ENCODE results near the gene NEU4. TPM values are rescaled to one million over a fixed set of nuclear protein-coding genes. Genes with fewer than 3 reads are reported as not detected.
"Not testable (repeated sequence)": the region's sequence is repeated elsewhere in the genome, so short reads cannot be mapped to it uniquely, and the experiment has no call there.

The NEU4 gene
- total and polyA plus RNA-seq, 3 donors from 2014 or later, result 0.88 to 2.0 (median 1.6) TPM

GRCh38 chr2:241833101-241833663 lies 24.2 kb downstream of the NEU4 start:
- TF ChIP-seq POLR2A (IDR thresholded peaks at IDR 0.05), result no peak
- TF ChIP-seq, protein P1, sequence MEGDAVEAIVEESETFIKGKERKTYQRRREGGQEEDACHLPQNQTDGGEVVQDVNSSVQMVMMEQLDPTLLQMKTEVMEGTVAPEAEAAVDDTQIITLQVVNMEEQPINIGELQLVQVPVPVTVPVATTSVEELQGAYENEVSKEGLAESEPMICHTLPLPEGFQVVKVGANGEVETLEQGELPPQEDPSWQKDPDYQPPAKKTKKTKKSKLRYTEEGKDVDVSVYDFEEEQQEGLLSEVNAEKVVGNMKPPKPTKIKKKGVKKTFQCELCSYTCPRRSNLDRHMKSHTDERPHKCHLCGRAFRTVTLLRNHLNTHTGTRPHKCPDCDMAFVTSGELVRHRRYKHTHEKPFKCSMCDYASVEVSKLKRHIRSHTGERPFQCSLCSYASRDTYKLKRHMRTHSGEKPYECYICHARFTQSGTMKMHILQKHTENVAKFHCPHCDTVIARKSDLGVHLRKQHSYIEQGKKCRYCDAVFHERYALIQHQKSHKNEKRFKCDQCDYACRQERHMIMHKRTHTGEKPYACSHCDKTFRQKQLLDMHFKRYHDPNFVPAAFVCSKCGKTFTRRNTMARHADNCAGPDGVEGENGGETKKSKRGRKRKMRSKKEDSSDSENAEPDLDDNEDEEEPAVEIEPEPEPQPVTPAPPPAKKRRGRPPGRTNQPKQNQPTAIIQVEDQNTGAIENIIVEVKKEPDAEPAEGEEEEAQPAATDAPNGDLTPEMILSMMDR (IDR thresholded peaks at IDR 0.05), result no peak

DNA sequence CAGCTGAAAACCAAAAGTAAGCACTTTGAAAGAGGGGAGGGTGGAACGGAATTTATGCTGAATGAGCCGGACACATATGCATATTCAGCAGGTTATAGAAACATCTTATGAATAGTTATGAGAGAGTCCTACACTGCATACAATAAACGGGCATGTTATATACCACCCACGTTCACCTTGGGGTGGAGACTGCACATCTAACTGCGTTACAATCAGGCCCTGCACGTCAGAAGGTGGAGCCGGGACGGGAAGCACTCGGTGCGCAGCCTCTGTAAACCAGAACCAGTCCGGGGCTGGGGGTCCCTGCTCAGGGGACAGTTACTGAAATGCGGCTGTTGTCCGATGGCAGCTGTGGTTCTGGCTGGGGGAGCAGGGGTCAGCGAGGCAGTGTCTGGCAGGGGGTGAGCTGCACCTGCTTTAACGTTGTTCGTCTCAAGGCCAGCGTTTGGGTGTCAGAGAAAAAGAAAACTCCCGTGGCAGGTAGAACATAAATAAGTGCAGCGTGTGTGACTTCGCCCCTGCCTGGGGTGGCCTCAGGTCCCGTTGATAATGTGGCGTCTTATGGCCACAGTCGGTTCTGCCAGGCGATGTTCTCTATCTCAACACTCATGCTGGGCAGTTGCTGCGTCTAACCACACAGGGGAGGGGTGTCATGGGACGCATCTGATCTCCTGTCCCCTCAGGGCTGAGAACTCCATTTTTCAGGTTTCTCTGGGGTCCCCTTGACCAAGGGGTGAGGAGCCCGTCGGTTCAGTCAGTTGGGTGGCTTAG lies 24.9 kb downstream of the NEU4 start:
- H3K27me3 ChIP-seq; intact Hi-C loops (cut with DNase I; ENCODE audit: low total_unique reads); H3K9me3 ChIP-seq; H3K4me1 ChIP-seq; H3K36me3 ChIP-seq (ENCODE audit: low read depth, missing control alignments); H3K27ac ChIP-seq; H3K4me3 ChIP-seq: not testable (repeated sequence)
- DNase-seq, result peak; percentile 10
- WGBS, 2 donors, result 81 to 84% methylated on average over 23 to 28 of the region's 28 CpGs

More at GRCh38 chr2:241833101-241833663, 24.2 kb downstream of the NEU4 start:
- Histone ChIP-seq H3K4me3 (no peak overlapping the region), H3K9me3 (no peaks in the 10 kb centered on the region), H3K4me1 (peaks cover 4% of the 10 kb centered on the region), H3K27me3 (no peaks in the 10 kb centered on the region), H3K27ac (no peak overlapping the region), H3K36me3 (ENCODE audit: low read depth, missing control alignments) (no peaks in the 10 kb centered on the region)
- DNase-seq, result peak; percentile 17
- intact Hi-C loops (cut with DNase I; ENCODE audit: low total_unique reads), result no loop called here
- WGBS, 2 donors, result 47 to 49% methylated on average over 13 of the region's 13 CpGs

- Histone ChIP-seq H3K9me3 (no peaks in the 10 kb centered on the region), H3K4me3 (no peak overlapping the region), H3K27ac (no peak overlapping the region), H3K36me3 (ENCODE audit: low read depth, missing control alignments) (no peaks in the 10 kb centered on the region), H3K27me3 (no peaks in the 10 kb centered on the region), H3K4me1 (peaks cover 4% of the 10 kb centered on the region)
- DNase-seq, result peak; percentile 12
- intact Hi-C loops (cut with DNase I; ENCODE audit: low total_unique reads), result no loop called here
- TF ChIP-seq, protein P1 (IDR thresholded peaks at IDR 0.05), result no peak
- no peak for TF ChIP-seq POLR2A (IDR thresholded peaks at IDR 0.05)
- 91 to 93% methylated on average over 10 of the region's 10 CpGs for WGBS, 2 donors
Observed at GRCh38 chr2:241834527-241835210, 25.7 kb downstream of the NEU4 start.

DNA sequence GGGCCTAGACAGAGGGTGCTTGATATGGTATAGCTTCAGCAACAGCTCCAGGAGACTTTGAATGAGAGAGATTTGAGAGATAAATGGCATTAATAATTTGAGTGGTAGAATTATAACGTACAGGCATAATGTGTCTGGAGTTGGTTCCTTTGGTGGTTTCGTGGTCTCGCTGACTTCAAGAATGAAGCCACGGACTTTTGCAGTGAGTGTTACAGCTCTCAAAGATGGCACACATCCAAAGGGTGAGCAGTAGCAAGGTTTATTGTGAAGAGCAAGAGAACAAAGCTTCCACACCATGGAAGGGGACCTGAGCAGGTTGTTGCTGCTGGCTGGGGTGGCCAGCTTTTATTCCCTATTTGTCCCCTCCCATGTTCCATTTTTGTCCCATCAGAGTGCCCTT lies 26.6 kb downstream of the NEU4 start:
- intact Hi-C loops (cut with DNase I; ENCODE audit: low total_unique reads), result no loop called here
- Histone ChIP-seq H3K36me3 (ENCODE audit: low read depth, missing control alignments) (no peaks in the 10 kb centered on the region), H3K4me3 (no peak overlapping the region), H3K9me3 (no peaks in the 10 kb centered on the region), H3K4me1 (peaks cover 4% of the 10 kb centered on the region), H3K27ac (no peak overlapping the region), H3K27me3 (no peaks in the 10 kb centered on the region)
- 65 to 83% methylated on average over 4 of the region's 4 CpGs for WGBS, 2 donors
- TF ChIP-seq POLR2A (IDR thresholded peaks at IDR 0.05), result no peak
- no peak for DNase-seq

DNA sequence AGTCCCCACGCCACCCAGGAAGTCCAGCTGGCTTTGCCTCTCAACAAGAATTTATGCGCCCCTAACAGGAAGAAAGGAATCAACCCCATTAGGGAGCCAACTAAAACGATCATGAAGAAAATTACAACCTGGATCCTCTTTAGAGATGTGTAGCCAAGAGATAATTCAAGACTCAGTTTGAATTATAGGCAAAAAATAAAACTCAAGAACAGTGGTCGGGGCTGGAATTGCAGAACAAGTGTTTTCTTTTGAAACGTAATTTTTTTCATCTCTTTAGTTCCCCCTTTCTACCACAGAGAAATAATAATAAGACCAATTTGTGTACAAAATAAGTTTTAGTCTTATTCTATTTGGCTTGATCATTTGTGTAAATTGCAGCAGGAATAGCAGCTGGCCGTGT lies 27.3 kb downstream of the NEU4 start:
- H3K4me3 ChIP-seq, result no peak overlapping the region
- H3K9me3 ChIP-seq, result no peaks in the 10 kb centered on the region
- no peak overlapping the region for H3K27ac ChIP-seq
- no peak for TF ChIP-seq POLR2A (IDR thresholded peaks at IDR 0.05)
- TF ChIP-seq, protein P1 (IDR thresholded peaks at IDR 0.05), result peak in 1 of 3 experiments; percentile 25
- H3K36me3 ChIP-seq (ENCODE audit: low read depth, missing control alignments), result no peaks in the 10 kb centered on the region
- 41 to 53% methylated on average over 6 of the region's 6 CpGs for whole genome bisulfite sequencing, 2 donors
- intact Hi-C loops (cut with DNase I; ENCODE audit: low total_unique reads), result no loop called here
- H3K4me1 ChIP-seq, result peaks cover 4% of the 10 kb centered on the region
- no peak for DNase-seq
- H3K27me3 ChIP-seq, result no peaks in the 10 kb centered on the region

Data from testis (tissue), 3 donors.